Measurements from ENCODE around the gene SGF29.

- TF ChIP-seq, protein P1, sequence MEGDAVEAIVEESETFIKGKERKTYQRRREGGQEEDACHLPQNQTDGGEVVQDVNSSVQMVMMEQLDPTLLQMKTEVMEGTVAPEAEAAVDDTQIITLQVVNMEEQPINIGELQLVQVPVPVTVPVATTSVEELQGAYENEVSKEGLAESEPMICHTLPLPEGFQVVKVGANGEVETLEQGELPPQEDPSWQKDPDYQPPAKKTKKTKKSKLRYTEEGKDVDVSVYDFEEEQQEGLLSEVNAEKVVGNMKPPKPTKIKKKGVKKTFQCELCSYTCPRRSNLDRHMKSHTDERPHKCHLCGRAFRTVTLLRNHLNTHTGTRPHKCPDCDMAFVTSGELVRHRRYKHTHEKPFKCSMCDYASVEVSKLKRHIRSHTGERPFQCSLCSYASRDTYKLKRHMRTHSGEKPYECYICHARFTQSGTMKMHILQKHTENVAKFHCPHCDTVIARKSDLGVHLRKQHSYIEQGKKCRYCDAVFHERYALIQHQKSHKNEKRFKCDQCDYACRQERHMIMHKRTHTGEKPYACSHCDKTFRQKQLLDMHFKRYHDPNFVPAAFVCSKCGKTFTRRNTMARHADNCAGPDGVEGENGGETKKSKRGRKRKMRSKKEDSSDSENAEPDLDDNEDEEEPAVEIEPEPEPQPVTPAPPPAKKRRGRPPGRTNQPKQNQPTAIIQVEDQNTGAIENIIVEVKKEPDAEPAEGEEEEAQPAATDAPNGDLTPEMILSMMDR (IDR thresholded peaks at IDR 0.05; ENCODE audit: insufficient read depth, low read depth, low read length), result no peak
- TF ChIP-seq EZH2 (IDR thresholded peaks at IDR 0.05; ENCODE audit: insufficient read depth, low read length), result no peak
Measured at GRCh38 chr16:28616636-28617035, 62.9 kb downstream of the SGF29 start.
